ENCODE results near the gene GCA. TPM values are rescaled to one million over a fixed set of nuclear protein-coding genes. Genes with fewer than 3 reads are reported as not detected.

The GCA gene
- total RNA-seq (1 to 10 TPM; 3.9 to 5.0 TPM), total RNA-seq (4.4 to 35.6 (median 12.8) reads per million in 172 experiments)
- 22.5 TPM for polyA plus RNA-seq (2013, experiment 1 of 2)
- 16.2 TPM for polyA plus RNA-seq (2013, experiment 2 of 2)

GRCh38 chr2:162343824-162344616, at the start of gene GCA:
Gene GCA (plus strand): TSS chr2:162344132. CDS start chr2:162344249, 117 bp downstream.
- intact Hi-C loops (cut with DNase I, micrococcal nuclease), result loop anchor here (1.0 to 10.0 kb wide), 3 partner anchors 23 to 1039 kb away; partner anchors contain the start of genes IFIH1 (in 1 of the 2) and PSMD14 (in 1 of the 2)
- H3K4me3 ChIP-seq (ENCODE audit: low read length), result peak within 1 kb of the TSS; percentile 64
- ChIA-PET CTCF (interaction anchor here (1.4 to 2.1 kb wide), 4 partner anchors 10 to 43 kb away, joined by 4 to 7 read pairs (median 6); partner anchors contain the start of gene IFIH1), POLR2A (interaction anchor here (0.8 to 2.3 kb wide), 4 partner anchors 9 to 26 kb away, joined by 4 to 30 read pairs (median 6); partner anchors contain the start of gene IFIH1)
- H3K27ac ChIP-seq (ENCODE audit: low read depth in 1 of 2, low read length in 2 of 2), result no peak within 1 kb of the TSS
- H3K36me3 ChIP-seq (ENCODE audit: insufficient read depth, low read length), result no peaks in the 10 kb centered on the region
- H3K27me3 Mint-ChIP-seq, result no peaks in the 10 kb centered on the region
- H3K9me3 Mint-ChIP-seq, result no peaks in the 10 kb centered on the region
- H3K4me1 Mint-ChIP-seq (ENCODE audit: low read depth), result peaks cover 19% of the 10 kb centered on the region
- peak within 1 kb of the TSS; percentile 83 for H3K27ac Mint-ChIP-seq
- peaks cover 12% of the 10 kb centered on the region for H3K4me1 ChIP-seq (ENCODE audit: insufficient read depth, low read length)
- no peaks in the 10 kb centered on the region for H3K27me3 ChIP-seq (ENCODE audit: control insufficient read depth in 1 of 2, insufficient read depth in 2 of 2, low read length in 2 of 2)
- H3K36me3 Mint-ChIP-seq (ENCODE audit: low read depth), result peaks cover 8% of the 10 kb centered on the region
- no peaks in the 10 kb centered on the region for H3K9me3 ChIP-seq (ENCODE audit: control insufficient read depth in 1 of 2, insufficient read depth in 1 of 2, low read length in 2 of 2)
- no peak for TF ChIP-seq CTCF (IDR thresholded peaks at IDR 0.05)
- peak within 1 kb of the TSS; percentile 82 for H3K4me3 Mint-ChIP-seq
- DNase-seq (peak; percentile 93 to 99 (median 98)), ATAC-seq (ENCODE audit: poor library complexity) (peak; percentile 96)

GRCh38 chr2:162295009-162295408, 48.9 kb upstream of the GCA start:
- TF ChIP-seq CTCF (IDR thresholded peaks at IDR 0.05), result no peak
- Mint-ChIP-seq H3K4me3 (no peak overlapping the region), H3K27me3 (no peaks in the 10 kb centered on the region), H3K27ac (no peak overlapping the region), H3K36me3 (ENCODE audit: low read depth) (peaks cover 33% of the 10 kb centered on the region), H3K9me3 (no peaks in the 10 kb centered on the region), H3K4me1 (ENCODE audit: low read depth) (peaks cover 4% of the 10 kb centered on the region)
- intact Hi-C loops (cut with DNase I, micrococcal nuclease), result loop anchor here in 1 of 2 experiments (5.0 kb wide), 1 partner anchor 143 kb away; the partner anchor contains the start of gene GCG
- peaks cover 28% of the 10 kb centered on the region for H3K36me3 ChIP-seq (ENCODE audit: insufficient read depth, low read length)
- no peak overlapping the region for H3K4me3 ChIP-seq (ENCODE audit: low read length)
- no peaks in the 10 kb centered on the region for H3K9me3 ChIP-seq (ENCODE audit: control insufficient read depth in 1 of 2, insufficient read depth in 1 of 2, low read length in 2 of 2)
- ChIA-PET POLR2A (no interaction called here), CTCF (no interaction called here)
- H3K4me1 ChIP-seq (ENCODE audit: insufficient read depth, low read length), result no peaks in the 10 kb centered on the region
- no peak for ATAC-seq (ENCODE audit: poor library complexity)
- no peak for DNase-seq
- no peaks in the 10 kb centered on the region for H3K27me3 ChIP-seq (ENCODE audit: control insufficient read depth in 1 of 2, insufficient read depth in 2 of 2, low read length in 2 of 2)
- H3K27ac ChIP-seq (ENCODE audit: low read depth in 1 of 2, low read length in 2 of 2), result no peak overlapping the region

- DNase-seq (peak in 10 of 14 experiments; percentile 31 to 79 (median 45)), ATAC-seq (ENCODE audit: poor library complexity) (peak; percentile 70)
- Mint-ChIP-seq H3K4me3 (no peak overlapping the region), H3K9me3 (no peaks in the 10 kb centered on the region), H3K27me3 (no peaks in the 10 kb centered on the region), H3K36me3 (ENCODE audit: low read depth) (peaks cover 8% of the 10 kb centered on the region), H3K27ac (no peak overlapping the region), H3K4me1 (ENCODE audit: low read depth) (peaks cover 4% of the 10 kb centered on the region)
- Histone ChIP-seq H3K27ac (ENCODE audit: low read depth in 1 of 2, low read length in 2 of 2) (no peak overlapping the region), H3K36me3 (ENCODE audit: insufficient read depth, low read length) (peaks cover 19% of the 10 kb centered on the region), H3K9me3 (ENCODE audit: control insufficient read depth in 1 of 2, insufficient read depth in 1 of 2, low read length in 2 of 2) (no peaks in the 10 kb centered on the region), H3K27me3 (ENCODE audit: control insufficient read depth in 1 of 2, insufficient read depth in 2 of 2, low read length in 2 of 2) (no peaks in the 10 kb centered on the region), H3K4me1 (ENCODE audit: insufficient read depth, low read length) (no peaks in the 10 kb centered on the region), H3K4me3 (ENCODE audit: low read length) (no peak overlapping the region)
- TF ChIP-seq CTCF (IDR thresholded peaks at IDR 0.05), result peak; percentile 96
- intact Hi-C loops (cut with DNase I, micrococcal nuclease), result loop anchor here (1.0 to 5.0 kb wide), 4 partner anchors 77 to 712 kb away; partner anchors contain the start of gene GCG (in 1 of the 2)
- POLR2A ChIA-PET, result interaction anchor here (0.8 to 1.8 kb wide), 3 partner anchors 21 to 119 kb away, joined by 3 to 7 read pairs (median 3); partner anchors contain the start of gene IFIH1
- CTCF ChIA-PET, result interaction anchor here (0.6 to 2.2 kb wide), 9 partner anchors 11 to 712 kb away, joined by 3 to 10 read pairs (median 4); partner anchors contain the start of gene IFIH1
Measured at GRCh38 chr2:162297925-162298552, 45.9 kb upstream of the GCA start.

Measured in CD4-positive, alpha-beta T cell (primary cell).